Nephron progenitor cell (in vitro differentiated cells): ENCODE measurements around the gene RPS6KC1.
"Not testable (repeated sequence)": the region's sequence is repeated elsewhere in the genome, so short reads cannot be mapped to it uniquely, and the experiment has no call there.

Experiments used
- DNase-seq: peaks from one replicate; pipeline ENCODE4 v3.0.0; 2021
- H3K27ac Mint-ChIP-seq: 2 replicates; pipeline ENCODE4 v1.8.0; 2021; ENCODE audit warnings: mild to moderate bottlenecking, moderate library complexity, mixed read lengths
- H3K27me3 Mint-ChIP-seq: 2 replicates; pipeline ENCODE4 v1.8.0; 2021; ENCODE audit warnings: mild to moderate bottlenecking, low read depth, mixed read lengths; ENCODE audit not compliant: poor library complexity
- H3K36me3 Mint-ChIP-seq: 2 replicates; pipeline ENCODE4 v1.8.0; 2021; ENCODE audit warnings: low read depth, mixed read lengths
- H3K4me1 Mint-ChIP-seq: 2 replicates; pipeline ENCODE4 v1.8.0; 2021; ENCODE audit warnings: mixed read lengths
- H3K4me3 Mint-ChIP-seq: 2 replicates; pipeline ENCODE4 v1.8.0; 2021; ENCODE audit warnings: mild to moderate bottlenecking, moderate library complexity, mixed read lengths
- H3K9me3 Mint-ChIP-seq: 2 replicates; pipeline ENCODE4 v1.8.0; 2021; ENCODE audit warnings: mild to moderate bottlenecking, moderate library complexity, mixed read lengths
- TF ChIP-seq, protein P1 (sequence below): fragments of 200-600 bp; sonication (generic); IDR thresholded peaks from 2 replicates; pipeline ENCODE4 v1.5.0; 2021; ENCODE audit warnings: antibody characterized with exemption

RPS6KC1 gene

DNA sequence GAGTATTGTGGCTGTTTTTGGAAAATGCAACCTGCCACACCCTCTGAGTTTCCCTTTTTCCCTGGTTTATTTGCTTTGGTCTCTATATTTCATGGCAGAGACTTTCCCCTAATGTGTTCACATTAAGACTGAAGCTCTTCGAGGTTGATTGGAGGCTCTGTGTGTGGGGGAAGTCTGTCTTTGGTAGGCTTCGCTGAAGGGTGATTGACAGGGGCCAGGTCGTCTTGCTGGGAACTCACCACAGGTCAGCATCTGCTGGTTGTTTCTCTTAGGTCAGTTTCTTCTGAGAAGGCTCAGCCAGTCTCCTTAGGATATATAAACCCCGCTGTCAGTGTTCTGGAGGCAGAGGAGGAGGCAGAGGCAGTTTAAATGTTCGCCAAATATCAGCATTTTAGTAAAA is 249.4 kb downstream of the RPS6KC1 start:
- no peaks in the 10 kb centered on the region for H3K27me3 Mint-ChIP-seq
- H3K4me3 Mint-ChIP-seq: no peak overlapping the region
- H3K27ac Mint-ChIP-seq: peak overlapping the region; percentile 89
- peaks cover 19% of the 10 kb centered on the region for H3K4me1 Mint-ChIP-seq
- peaks cover 12% of the 10 kb centered on the region for H3K9me3 Mint-ChIP-seq
- H3K36me3 Mint-ChIP-seq: peaks cover 10% of the 10 kb centered on the region
- TF ChIP-seq, protein P1, sequence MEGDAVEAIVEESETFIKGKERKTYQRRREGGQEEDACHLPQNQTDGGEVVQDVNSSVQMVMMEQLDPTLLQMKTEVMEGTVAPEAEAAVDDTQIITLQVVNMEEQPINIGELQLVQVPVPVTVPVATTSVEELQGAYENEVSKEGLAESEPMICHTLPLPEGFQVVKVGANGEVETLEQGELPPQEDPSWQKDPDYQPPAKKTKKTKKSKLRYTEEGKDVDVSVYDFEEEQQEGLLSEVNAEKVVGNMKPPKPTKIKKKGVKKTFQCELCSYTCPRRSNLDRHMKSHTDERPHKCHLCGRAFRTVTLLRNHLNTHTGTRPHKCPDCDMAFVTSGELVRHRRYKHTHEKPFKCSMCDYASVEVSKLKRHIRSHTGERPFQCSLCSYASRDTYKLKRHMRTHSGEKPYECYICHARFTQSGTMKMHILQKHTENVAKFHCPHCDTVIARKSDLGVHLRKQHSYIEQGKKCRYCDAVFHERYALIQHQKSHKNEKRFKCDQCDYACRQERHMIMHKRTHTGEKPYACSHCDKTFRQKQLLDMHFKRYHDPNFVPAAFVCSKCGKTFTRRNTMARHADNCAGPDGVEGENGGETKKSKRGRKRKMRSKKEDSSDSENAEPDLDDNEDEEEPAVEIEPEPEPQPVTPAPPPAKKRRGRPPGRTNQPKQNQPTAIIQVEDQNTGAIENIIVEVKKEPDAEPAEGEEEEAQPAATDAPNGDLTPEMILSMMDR: no peak
- DNase-seq: no peak

GRCh38 chr1:213301524-213301923 is 250.5 kb downstream of the RPS6KC1 start:
- not testable (repeated sequence) for DNase-seq, H3K27ac Mint-ChIP-seq, H3K27me3 Mint-ChIP-seq, H3K9me3 Mint-ChIP-seq, H3K36me3 Mint-ChIP-seq, H3K4me3 Mint-ChIP-seq
- peaks cover 19% of the 10 kb centered on the region for H3K4me1 Mint-ChIP-seq

- DNase-seq: peak; percentile 18
- Mint-ChIP-seq H3K27me3 (no peaks in the 10 kb centered on the region), H3K9me3 (no peaks in the 10 kb centered on the region), H3K27ac (peak overlapping the region; percentile 88), H3K36me3 (no peaks in the 10 kb centered on the region), H3K4me1 (peaks cover 19% of the 10 kb centered on the region), H3K4me3 (peak overlapping the region; percentile 11)
- TF ChIP-seq, protein P1: no peak
Measured at GRCh38 chr1:213303286-213303685, 252.2 kb downstream of the RPS6KC1 start.

DNA sequence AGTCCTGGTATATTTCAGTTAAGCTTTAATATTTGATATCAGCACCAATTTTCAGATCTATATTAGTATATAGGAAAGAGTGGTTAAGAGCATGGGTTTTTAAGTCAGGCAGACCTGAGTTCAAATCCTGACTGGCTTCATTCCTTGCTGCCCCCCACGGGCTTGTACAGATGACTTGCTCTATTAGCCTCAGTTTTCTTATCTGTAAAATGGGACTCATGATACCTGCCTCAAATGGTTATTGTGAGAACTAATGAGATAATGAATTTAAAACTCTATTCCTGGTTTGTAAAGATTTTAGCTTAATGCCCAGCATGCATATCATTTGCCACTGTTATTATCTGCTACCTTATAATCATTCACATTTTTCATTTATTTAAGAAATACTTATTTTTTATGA is 264.5 kb downstream of the RPS6KC1 start:
- DNase-seq: no peak
- H3K4me1 Mint-ChIP-seq: peaks cover 6% of the 10 kb centered on the region
- peaks cover 6% of the 10 kb centered on the region for H3K36me3 Mint-ChIP-seq
- peaks cover 4% of the 10 kb centered on the region for H3K27me3 Mint-ChIP-seq
- no peak overlapping the region for H3K27ac Mint-ChIP-seq
- TF ChIP-seq, protein P1: no peak
- peaks cover 19% of the 10 kb centered on the region for H3K9me3 Mint-ChIP-seq
- no peak overlapping the region for H3K4me3 Mint-ChIP-seq

GRCh38 chr1:213318458-213318857 is 267.4 kb downstream of the RPS6KC1 start:
- peaks cover 19% of the 10 kb centered on the region for H3K9me3 Mint-ChIP-seq
- not testable (repeated sequence) for H3K27me3 Mint-ChIP-seq, H3K4me3 Mint-ChIP-seq, H3K4me1 Mint-ChIP-seq, DNase-seq, H3K27ac Mint-ChIP-seq, H3K36me3 Mint-ChIP-seq

DNA sequence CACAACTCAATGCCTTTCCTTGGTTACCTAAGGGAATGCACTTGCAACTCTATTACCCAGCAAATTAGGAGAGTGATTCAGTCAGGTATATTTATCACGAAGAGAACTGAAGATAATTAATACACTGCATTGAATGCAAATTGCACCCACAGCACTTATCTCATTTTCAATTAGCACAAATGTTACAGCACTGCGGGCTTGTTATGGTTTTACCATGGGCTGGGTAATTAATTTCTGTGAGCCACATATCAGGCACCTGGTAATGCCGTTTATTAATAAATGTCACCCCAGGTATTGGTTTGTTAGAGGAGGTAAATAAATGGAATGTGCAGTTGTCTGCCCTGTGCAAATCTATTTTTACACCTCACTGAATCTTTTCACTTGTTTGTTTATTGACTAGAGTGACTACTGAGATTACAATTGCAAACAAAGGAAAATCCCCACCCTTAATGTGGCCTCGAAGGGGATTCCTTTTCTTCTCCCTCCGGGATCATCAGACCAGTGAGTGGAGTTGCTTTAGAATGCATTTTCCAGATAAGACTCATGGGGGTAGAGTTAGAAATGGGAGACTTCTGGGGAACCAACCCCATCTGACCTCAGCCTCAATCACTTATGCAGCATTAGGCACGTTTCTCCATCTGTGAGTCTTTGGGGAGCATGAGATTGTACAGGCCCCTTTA is 269.3 kb downstream of the RPS6KC1 start:
- H3K27ac Mint-ChIP-seq: no peak overlapping the region
- H3K4me1 Mint-ChIP-seq: peaks cover 6% of the 10 kb centered on the region
- peaks cover 6% of the 10 kb centered on the region for H3K36me3 Mint-ChIP-seq
- H3K9me3 Mint-ChIP-seq: peaks cover 19% of the 10 kb centered on the region
- DNase-seq: no peak
- no peak overlapping the region for H3K4me3 Mint-ChIP-seq
- peaks cover 9% of the 10 kb centered on the region for H3K27me3 Mint-ChIP-seq
- TF ChIP-seq, protein P1: no peak
